NCI-H82 treated with DMSO at 0.1 percent for 48 hours (cell line): ENCODE measurements around the gene HCFC1R1.
"Not testable (repeated sequence)": the region's sequence is repeated elsewhere in the genome, so short reads cannot be mapped to it uniquely, and the experiment has no call there.

Source experiments
- DNase-seq: peaks from one replicate; lab custom pipeline; 2025; ENCODE audit not compliant: unreplicated experiment; lab: John Stamatoyannopoulos, UW

HCFC1R1 gene

GRCh38 chr16:3057181-3058138 is 33.7 kb upstream of the HCFC1R1 start:
- DNase-seq, result no peak

DNA sequence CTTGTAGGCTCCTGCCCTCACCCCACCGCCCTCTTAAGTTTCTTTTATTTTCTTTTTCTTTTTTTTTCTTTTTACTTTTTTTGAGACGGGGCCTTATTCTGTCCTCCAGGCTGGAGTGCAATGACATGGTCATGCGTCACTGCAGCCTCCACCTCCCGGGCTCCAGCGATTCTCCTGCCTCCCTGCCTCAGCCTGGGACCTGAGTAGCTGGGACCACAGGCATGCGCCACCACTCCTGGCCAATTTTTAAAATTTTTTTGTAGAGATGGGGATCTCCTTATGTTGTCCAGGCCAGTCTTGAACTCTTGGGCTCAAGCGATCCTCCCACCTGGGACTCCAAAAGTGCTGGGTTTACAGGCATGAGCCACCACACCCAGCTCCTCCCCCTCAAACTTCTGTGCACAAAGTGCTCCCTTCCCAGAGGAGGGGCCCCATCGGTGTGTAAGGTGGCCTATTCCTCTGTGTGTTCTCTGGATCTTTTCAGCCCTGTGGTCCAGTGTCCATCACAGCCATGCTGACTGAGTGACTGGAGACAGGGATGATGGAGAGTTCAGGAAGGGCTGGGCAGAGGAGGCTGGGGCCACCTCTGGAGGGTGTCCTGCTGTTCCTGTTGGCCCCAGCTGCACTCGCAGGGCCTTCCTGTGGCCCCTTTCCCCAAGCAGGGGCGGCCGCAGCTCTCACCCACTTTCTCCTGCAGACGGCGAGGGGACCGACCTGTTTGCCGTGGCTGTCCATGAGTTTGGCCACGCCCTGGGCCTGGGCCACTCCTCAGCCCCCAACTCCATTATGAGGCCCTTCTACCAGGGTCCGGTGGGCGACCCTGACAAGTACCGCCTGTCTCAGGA is 32.8 kb upstream of the HCFC1R1 start:
- no peak for DNase-seq

- not testable (repeated sequence) for DNase-seq
Measured at GRCh38 chr16:3055734-3056115, 32.0 kb upstream of the HCFC1R1 start.

DNA sequence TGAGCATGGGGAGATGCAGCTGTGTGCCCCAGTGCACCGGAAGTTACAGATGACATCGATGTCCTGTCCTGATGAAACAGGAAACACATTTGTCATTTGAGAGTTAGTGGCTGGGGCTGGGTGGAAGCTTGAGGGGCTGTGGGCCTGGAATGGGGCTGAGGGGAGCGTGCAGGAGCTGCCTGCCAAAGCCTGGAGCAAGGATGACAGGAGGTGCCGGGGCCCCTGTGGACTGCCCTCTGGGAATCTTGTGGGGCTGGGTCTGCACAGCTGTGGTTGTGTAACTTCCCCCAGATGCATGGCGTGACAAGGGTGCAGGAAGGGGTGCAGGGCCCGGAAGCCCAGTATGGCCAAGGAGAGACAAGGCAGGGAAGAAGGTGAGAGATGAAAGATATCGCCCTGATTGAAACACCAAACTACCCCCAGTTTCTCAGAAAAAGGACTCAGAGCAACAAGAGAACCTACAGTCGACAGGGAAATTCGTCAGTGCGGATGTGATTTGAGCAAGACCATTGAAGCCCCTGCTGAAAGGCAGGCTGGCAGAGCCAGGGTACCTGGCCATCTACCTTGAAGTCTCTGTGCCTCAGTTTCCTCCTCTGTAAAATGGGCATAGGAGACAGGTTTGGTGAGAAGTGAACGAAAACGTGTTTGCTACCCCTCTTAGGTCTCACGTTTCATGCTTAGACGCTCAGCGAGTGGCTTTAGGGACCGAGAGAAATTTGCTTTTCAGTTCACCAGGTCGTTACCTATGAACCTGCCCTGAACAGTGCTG is 31.4 kb upstream of the HCFC1R1 start:
- no peak for DNase-seq

- not testable (repeated sequence) for DNase-seq
Measured at GRCh38 chr16:3053330-3053710, 29.6 kb upstream of the HCFC1R1 start.

GRCh38 chr16:3052571-3053329 is 29.0 kb upstream of the HCFC1R1 start:
- not testable (repeated sequence) for DNase-seq

GRCh38 chr16:3051494-3051893 is 27.8 kb upstream of the HCFC1R1 start:
- no peak for DNase-seq

GRCh38 chr16:3051009-3051408 is 27.3 kb upstream of the HCFC1R1 start:
- DNase-seq, result no peak

DNA sequence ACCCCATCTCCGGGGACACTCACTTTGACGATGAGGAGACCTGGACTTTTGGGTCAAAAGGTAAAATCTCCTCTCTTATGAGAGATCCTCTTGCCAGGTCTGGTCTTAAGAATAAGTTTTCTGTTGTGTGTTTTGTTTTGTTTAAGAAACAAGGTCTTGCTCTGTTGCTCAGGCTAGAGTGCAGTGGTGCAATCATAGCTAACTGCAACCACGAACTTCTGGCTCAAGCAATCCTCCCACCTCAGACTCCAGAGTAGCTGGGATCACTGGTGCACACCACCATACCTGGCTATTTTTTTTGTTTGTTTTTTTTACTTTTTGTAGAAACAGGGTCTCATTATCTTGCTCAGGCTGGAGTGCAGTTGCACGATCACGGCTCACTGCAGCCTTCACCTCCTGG is 26.7 kb upstream of the HCFC1R1 start:
- no peak for DNase-seq

- DNase-seq, result no peak
Measured at GRCh38 chr16:3049921-3050481, 26.3 kb upstream of the HCFC1R1 start.

DNA sequence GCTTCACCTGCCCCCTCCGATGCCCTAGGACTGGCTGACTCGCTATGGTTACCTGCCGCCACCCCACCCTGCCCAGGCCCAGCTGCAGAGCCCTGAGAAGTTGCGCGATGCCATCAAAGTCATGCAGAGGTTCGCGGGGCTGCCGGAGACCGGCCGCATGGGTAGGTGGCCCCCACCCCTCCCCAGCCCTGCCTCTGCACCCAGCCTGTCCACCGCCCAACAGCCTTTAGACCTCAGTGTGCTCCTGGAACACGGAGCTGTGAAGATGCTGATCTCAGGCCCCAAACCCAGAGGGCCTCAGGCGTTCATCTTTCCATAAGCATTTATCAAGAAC is 23.6 kb upstream of the HCFC1R1 start:
- DNase-seq, result no peak

- no peak for DNase-seq
Measured at GRCh38 chr16:3046641-3047386, 23.1 kb upstream of the HCFC1R1 start.

GRCh38 chr16:3045758-3046640 is 22.3 kb upstream of the HCFC1R1 start, which contains the start of gene MMP25:
MMP25 (plus strand) TSS chr16:3046561; CDS start chr16:3046918, 357 bp downstream.
- DNase-seq, result no peak

DNA sequence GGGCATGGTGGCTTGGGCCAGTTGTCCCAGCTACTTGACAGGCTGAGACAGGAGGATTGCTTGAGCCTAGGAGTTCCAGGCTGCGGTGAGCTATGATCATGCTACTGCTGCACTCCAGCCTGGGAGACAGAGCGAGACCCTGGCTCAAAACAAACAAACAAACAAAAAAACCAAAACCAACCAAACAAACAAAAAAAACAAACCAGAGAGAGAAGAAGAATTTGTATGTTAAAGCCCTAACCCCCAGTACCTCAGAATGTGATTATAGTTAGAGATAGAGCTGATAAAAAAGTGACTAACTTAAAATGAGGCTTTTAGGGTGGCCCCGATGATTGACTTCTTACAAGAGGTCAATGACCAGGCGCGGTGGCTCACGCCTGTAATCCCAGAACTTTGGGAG is 21.0 kb upstream of the HCFC1R1 start:
- DNase-seq, result no peak

GRCh38 chr16:3042376-3042775 is 18.6 kb upstream of the HCFC1R1 start:
- DNase-seq, result no peak

- DNase-seq, result no peak
Measured at GRCh38 chr16:3038896-3039295, 15.2 kb upstream of the HCFC1R1 start.

- no peak for DNase-seq
Measured at GRCh38 chr16:3038256-3038655, 14.5 kb upstream of the HCFC1R1 start.

GRCh38 chr16:3036726-3037315 is 13.1 kb upstream of the HCFC1R1 start, which contains the start of gene BICDL2:
BICDL2 (minus strand) TSS chr16:3036944; CDS start chr16:3035496, 1,448 bp downstream.
- DNase-seq, result no peak
